Tibial artery (tissue), 4 donors: ENCODE measurements around the gene MRPL45.

ENCODE experiments used
- DNase-seq, 2 donors: peaks; one replicate each; pipeline ENCODE4 v3.0.0-alpha.2; 2019
- H3K27ac ChIP-seq, 2 donors: fragments of 200-600 bp; sonication (generic) in 1 of 2; 1 replicate in 1 of 2; 2 replicates in 1 of 2; pipeline ENCODE4 v1.5.1; 2018 to 2019; ENCODE audit warnings: mild to moderate bottlenecking in 1 of 2
- H3K27me3 ChIP-seq, 2 donors: fragments of 200-600 bp; sonication (generic) in 1 of 2; one replicate each; pipeline versions ENCODE4 v1.5.1 to v1.6.0; 2016 to 2019
- H3K36me3 ChIP-seq, 3 donors: fragments of 200-600 bp; sonication (generic) in 2 of 3; one replicate each; pipeline ENCODE4 v1.5.1; 2016 to 2019; ENCODE audit warnings: mild to moderate bottlenecking in 2 of 3
- H3K4me1 ChIP-seq, 4 donors: fragments of 200-600 bp; sonication (generic) in 2 of 4; 1 replicate in 3 of 4; 2 replicates in 1 of 4; pipeline ENCODE4 v1.5.1; 2016 to 2019
- H3K4me3 ChIP-seq, 2 donors: fragments of 200-600 bp; sonication (generic) in 1 of 2; 1 replicate in 1 of 2; 2 replicates in 1 of 2; pipeline ENCODE4 v1.5.1; 2018 to 2019; ENCODE audit warnings: mild to moderate bottlenecking in 2 of 2
- H3K9me3 ChIP-seq, 3 donors: fragments of 200-600 bp; sonication (generic) in 1 of 3; one replicate each; pipeline ENCODE4 v1.5.1; 2016 to 2019
- CTCF ChIP-seq, 2 experiments: fragments of 200-600 bp in 1 of 2; fragments of 450-650 bp in 1 of 2; IDR thresholded peaks; one replicate each; pipeline ENCODE4 v1.5.1; 2017 to 2019; ENCODE audit warnings: antibody characterized with exemption in 2 of 2, mild to moderate bottlenecking in 1 of 2, moderate library complexity in 1 of 2
- intact Hi-C: fragments of 100-400 bp; cut with DNase I; formaldehyde crosslinking; loops from one replicate; pipeline ENCODE4 v1.15.0; 2023; ENCODE audit warnings: low total_unique reads

Gene MRPL45

DNA sequence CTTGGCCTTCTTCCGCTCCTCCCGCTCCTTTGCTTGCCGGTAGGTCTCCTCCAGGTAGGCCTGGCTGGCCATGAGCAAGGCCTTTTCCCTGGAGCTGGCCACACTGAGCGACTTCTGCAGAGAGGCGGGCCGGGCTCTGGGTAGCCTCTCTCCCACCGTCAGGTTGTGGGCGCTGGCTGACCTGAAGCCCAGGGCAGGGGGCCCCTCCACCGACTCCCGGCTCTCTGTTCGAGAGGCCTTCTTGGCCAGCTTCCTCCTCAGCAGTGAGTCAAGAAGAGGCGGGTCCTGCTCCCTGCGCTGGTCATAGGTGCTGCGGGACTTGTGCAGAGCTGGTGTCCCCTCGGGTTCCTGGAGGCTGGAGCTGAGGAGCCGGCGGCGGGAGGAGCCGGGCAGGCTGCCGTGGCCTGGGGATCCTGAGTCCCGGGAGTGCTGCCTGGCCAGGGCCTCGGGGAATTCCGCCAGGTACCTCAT lies 34.0 kb downstream of the MRPL45 start:
- Histone ChIP-seq H3K27me3 (peaks cover 0 to 58% of the 10 kb centered on the region in 2 donors), H3K27ac (no peak overlapping the region), H3K36me3 (no peaks in the 10 kb centered on the region), H3K4me3 (no peak overlapping the region), H3K4me1 (no peaks in the 10 kb centered on the region), H3K9me3 (no peaks in the 10 kb centered on the region)
- no peak for DNase-seq
- intact Hi-C loops: no loop called here
- TF ChIP-seq CTCF (IDR thresholded peaks at IDR 0.05): no peak

DNA sequence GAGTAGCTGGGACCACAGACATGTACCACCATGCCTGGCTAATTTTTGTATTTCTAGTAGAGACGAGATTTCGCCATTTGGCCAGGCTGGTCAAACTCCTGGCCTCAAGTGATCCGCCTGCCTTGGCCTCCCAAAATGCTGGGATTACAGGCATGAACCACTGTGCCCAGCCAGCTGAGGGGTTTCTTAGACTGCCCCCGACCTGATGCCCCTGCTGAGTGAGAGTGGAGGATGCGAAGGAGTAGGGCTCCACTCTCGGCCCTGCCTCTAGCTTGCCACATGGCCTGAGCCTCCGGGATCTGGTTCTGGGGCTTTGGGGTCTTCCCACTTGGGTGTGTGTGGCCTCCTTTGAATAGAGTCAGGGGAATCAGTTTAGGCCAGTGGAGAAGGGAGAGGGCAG lies 35.8 kb downstream of the MRPL45 start:
- DNase-seq: no peak
- intact Hi-C loops: no loop called here
- H3K4me1 ChIP-seq: no peaks in the 10 kb centered on the region
- H3K27me3 ChIP-seq: peaks cover 0 to 58% of the 10 kb centered on the region in 2 donors
- no peaks in the 10 kb centered on the region for H3K36me3 ChIP-seq
- no peak for TF ChIP-seq CTCF (IDR thresholded peaks at IDR 0.05)
- no peaks in the 10 kb centered on the region for H3K9me3 ChIP-seq
- no peak overlapping the region for H3K27ac ChIP-seq
- H3K4me3 ChIP-seq: no peak overlapping the region

- no peak overlapping the region for H3K27ac ChIP-seq
- no peaks in the 10 kb centered on the region for H3K9me3 ChIP-seq
- intact Hi-C loops: no loop called here
- no peak for DNase-seq
- H3K36me3 ChIP-seq: no peaks in the 10 kb centered on the region
- no peaks in the 10 kb centered on the region for H3K4me1 ChIP-seq
- peaks cover 0 to 54% of the 10 kb centered on the region in 2 donors for H3K27me3 ChIP-seq
- no peak overlapping the region for H3K4me3 ChIP-seq
- TF ChIP-seq CTCF (IDR thresholded peaks at IDR 0.05): peak in 1 of 2 experiments; percentile 23
These were observed 36.8 kb downstream of the MRPL45 start for GRCh38 chr17:38333635-38334295.

DNA sequence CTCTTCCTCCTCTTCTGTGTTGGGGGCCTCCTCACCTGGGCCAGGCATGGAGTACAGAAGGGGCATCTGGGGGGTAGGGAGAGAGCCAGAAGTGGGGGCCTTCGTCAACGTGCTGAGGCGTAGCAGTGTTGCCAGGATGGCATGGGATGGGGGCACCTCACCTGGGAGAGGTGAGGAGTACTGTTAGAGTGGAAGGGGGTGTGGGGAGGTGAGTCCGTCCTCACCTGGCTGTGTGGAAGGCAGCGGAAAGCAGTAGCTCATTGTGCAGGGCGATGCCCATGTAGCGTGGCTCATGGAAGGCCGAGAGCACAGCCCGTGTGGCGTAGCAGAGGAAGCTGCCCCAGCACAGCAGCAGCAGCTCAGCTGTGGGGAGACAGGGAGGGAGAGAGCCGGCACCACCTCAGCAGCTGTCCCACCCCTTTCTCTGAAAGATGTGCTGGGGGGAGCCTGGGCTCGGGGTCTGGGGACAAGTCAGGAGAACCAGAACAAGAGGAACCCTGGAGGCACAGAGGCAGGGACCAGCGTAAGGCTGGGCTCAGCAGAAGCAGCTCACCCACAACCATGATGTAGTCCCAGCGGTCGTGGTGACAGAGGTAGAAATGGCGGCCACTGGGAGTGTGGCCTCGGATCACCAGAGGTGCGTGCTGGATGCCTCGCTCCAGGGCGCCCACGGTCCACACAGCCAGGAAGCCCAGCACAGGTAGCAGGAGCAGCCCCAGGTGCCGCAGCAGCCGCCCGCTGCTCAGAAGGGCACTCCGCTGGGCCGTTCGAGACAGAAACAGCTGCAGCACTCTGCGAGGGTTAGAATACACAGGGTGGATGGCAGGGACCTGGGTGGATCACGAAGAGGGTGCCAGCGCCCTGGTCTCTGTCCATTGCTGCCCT lies 37.8 kb downstream of the MRPL45 start:
- Histone ChIP-seq H3K9me3 (no peaks in the 10 kb centered on the region), H3K27ac (no peak overlapping the region), H3K4me1 (no peaks in the 10 kb centered on the region), H3K4me3 (no peak overlapping the region), H3K27me3 (peaks cover 0 to 48% of the 10 kb centered on the region in 2 donors), H3K36me3 (no peaks in the 10 kb centered on the region)
- intact Hi-C loops: no loop called here
- DNase-seq: no peak
- TF ChIP-seq CTCF (IDR thresholded peaks at IDR 0.05): no peak

- no peak overlapping the region for H3K27ac ChIP-seq
- no peaks in the 10 kb centered on the region for H3K9me3 ChIP-seq
- peaks cover 0 to 27% of the 10 kb centered on the region in 2 donors for H3K27me3 ChIP-seq
- TF ChIP-seq CTCF (IDR thresholded peaks at IDR 0.05): no peak
- no peaks in the 10 kb centered on the region for H3K36me3 ChIP-seq
- H3K4me1 ChIP-seq: no peaks in the 10 kb centered on the region
- no peak overlapping the region for H3K4me3 ChIP-seq
- DNase-seq: no peak
- intact Hi-C loops: no loop called here
These were observed 39.9 kb downstream of the MRPL45 start for GRCh38 chr17:38336838-38337237.
